SU-DHL-6 (cell line): ENCODE results near the gene ARSB.

ENCODE experiments used
- H2AFZ ChIP-seq: fragments of 200-600 bp; sonication (generic); 2 replicates; pipeline ENCODE4 v1.6.1; 2014; ENCODE audit warnings: low read depth, mild to moderate bottlenecking, moderate library complexity, mixed read lengths, antibody characterized with exemption, low read length; ENCODE audit not compliant: severe bottlenecking
- H3F3A ChIP-seq: fragments of 200-600 bp; shearing (Covaris generic); 2 replicates; pipeline ENCODE4 v1.6.0; 2016; ENCODE audit warnings: antibody characterized with exemption, mild to moderate bottlenecking; ENCODE audit not compliant: insufficient read depth
- H3K27ac ChIP-seq: fragments of 200-600 bp; sonication (generic); 2 replicates; pipeline ENCODE4 v1.5.1; 2016; ENCODE audit warnings: low read depth, mild to moderate bottlenecking, low read length, moderate library complexity, mixed read lengths
- H3K27me3 ChIP-seq: fragments of 200-600 bp; sonication (generic), shearing (Covaris generic); 2 replicates; pipeline ENCODE4 v1.6.0; 2014; ENCODE audit warnings: mild to moderate bottlenecking, low read length
- H3K36me3 ChIP-seq: fragments of 200-600 bp; sonication (generic); 2 replicates; pipeline ENCODE4 v1.6.1; 2014; ENCODE audit warnings: mild to moderate bottlenecking, low read length, mixed read lengths
- H3K4me2 ChIP-seq: fragments of 300-600, 200-600 bp; shearing (Covaris generic), sonication (generic); 2 replicates; pipeline ENCODE4 v1.6.0; 2014; ENCODE audit warnings: low read length, low read depth, mild to moderate bottlenecking; ENCODE audit not compliant: poor library complexity, severe bottlenecking
- H3K4me3 ChIP-seq: fragments of 200-600 bp; sonication (generic); 2 replicates; pipeline ENCODE4 v1.5.1; 2014; ENCODE audit warnings: antibody characterized with exemption, low read length, mild to moderate bottlenecking, mixed read lengths; ENCODE audit not compliant: insufficient read depth, poor library complexity, severe bottlenecking
- H3K79me2 ChIP-seq: fragments of 200-600 bp; sonication (generic); 2 replicates; pipeline ENCODE4 v1.6.1; 2014; ENCODE audit warnings: mild to moderate bottlenecking, low read length, moderate library complexity; ENCODE audit not compliant: insufficient read depth
- H3K9ac ChIP-seq: fragments of 200-600 bp; sonication (generic); 2 replicates; pipeline ENCODE4 v1.7.0; 2014; ENCODE audit warnings: mild to moderate bottlenecking, low read length
- H3K9me2 ChIP-seq: fragments of 200-600 bp; sonication (generic); replicated peaks from 2 replicates; pipeline ENCODE4 v1.6.1; 2014; ENCODE audit warnings: low read length; ENCODE audit not compliant: insufficient read depth
- H3K9me3 ChIP-seq: fragments of 200-600 bp; sonication (generic); 2 replicates; pipeline ENCODE4 v1.6.1; 2014; ENCODE audit warnings: low read length, mixed read lengths; ENCODE audit not compliant: insufficient read depth
- H4K20me1 ChIP-seq: fragments of 200-600 bp; sonication (generic); 2 replicates; pipeline ENCODE4 v1.6.1; 2014; ENCODE audit warnings: low read depth, mild to moderate bottlenecking, antibody characterized with exemption, low read length, moderate library complexity, mixed read lengths
- EZH2phosphoT487 ChIP-seq: fragments of 200-600 bp; sonication (generic), shearing (Covaris generic); conservative IDR thresholded peaks from 2 replicates; pipeline ENCODE4 v1.6.1; 2018; ENCODE audit warnings: mild to moderate bottlenecking, antibody characterized with exemption, low read length, moderate library complexity, mixed read lengths
- TF ChIP-seq, protein P1 (sequence below): fragments of 200-600 bp; sonication (generic); IDR thresholded peaks from one replicate; pipeline ENCODE4 v1.5.1; 2017; ENCODE audit warnings: antibody characterized with exemption, mild to moderate bottlenecking, low read length, moderate library complexity; ENCODE audit not compliant: insufficient read depth, poor library complexity, severe bottlenecking

ARSB gene

DNA sequence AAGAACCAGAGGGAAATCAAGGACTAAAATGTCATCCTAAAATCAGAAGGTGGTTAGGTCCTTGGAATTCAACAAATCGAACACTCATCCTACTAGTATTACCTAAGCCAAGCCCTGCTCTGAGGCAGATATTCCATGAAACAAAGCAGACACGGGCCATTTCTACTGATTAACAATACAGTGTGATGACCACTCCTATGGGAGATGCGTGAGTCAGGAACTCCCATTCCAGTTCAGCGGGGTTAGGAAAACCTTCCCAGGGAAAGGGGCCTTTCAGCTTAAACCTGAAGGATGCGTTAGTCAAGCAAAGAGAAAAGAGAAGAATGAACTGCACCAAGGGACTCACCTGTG is 218.7 kb downstream of the ARSB start:
- no peaks in the 10 kb centered on the region for H3K36me3 ChIP-seq
- H3K4me2 ChIP-seq: no peak overlapping the region
- H3K9me2 ChIP-seq: no peaks in the 10 kb centered on the region
- no peak overlapping the region for H3K4me3 ChIP-seq
- H3K9me3 ChIP-seq: no peaks in the 10 kb centered on the region
- H3K9ac ChIP-seq: no peak overlapping the region
- H2AFZ ChIP-seq: no peak overlapping the region
- 0 out of 2 replicates have a peak, but pooled peaks cover 2% of the 10 kb centered on the region for H3F3A ChIP-seq
- no peaks in the 10 kb centered on the region for H3K79me2 ChIP-seq
- H3K27me3 ChIP-seq: no peaks in the 10 kb centered on the region
- no peaks in the 10 kb centered on the region for H4K20me1 ChIP-seq
- H3K27ac ChIP-seq: no peak overlapping the region
- TF ChIP-seq, protein P1, sequence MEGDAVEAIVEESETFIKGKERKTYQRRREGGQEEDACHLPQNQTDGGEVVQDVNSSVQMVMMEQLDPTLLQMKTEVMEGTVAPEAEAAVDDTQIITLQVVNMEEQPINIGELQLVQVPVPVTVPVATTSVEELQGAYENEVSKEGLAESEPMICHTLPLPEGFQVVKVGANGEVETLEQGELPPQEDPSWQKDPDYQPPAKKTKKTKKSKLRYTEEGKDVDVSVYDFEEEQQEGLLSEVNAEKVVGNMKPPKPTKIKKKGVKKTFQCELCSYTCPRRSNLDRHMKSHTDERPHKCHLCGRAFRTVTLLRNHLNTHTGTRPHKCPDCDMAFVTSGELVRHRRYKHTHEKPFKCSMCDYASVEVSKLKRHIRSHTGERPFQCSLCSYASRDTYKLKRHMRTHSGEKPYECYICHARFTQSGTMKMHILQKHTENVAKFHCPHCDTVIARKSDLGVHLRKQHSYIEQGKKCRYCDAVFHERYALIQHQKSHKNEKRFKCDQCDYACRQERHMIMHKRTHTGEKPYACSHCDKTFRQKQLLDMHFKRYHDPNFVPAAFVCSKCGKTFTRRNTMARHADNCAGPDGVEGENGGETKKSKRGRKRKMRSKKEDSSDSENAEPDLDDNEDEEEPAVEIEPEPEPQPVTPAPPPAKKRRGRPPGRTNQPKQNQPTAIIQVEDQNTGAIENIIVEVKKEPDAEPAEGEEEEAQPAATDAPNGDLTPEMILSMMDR: no peak
- no peak for TF ChIP-seq EZH2phosphoT487

DNA sequence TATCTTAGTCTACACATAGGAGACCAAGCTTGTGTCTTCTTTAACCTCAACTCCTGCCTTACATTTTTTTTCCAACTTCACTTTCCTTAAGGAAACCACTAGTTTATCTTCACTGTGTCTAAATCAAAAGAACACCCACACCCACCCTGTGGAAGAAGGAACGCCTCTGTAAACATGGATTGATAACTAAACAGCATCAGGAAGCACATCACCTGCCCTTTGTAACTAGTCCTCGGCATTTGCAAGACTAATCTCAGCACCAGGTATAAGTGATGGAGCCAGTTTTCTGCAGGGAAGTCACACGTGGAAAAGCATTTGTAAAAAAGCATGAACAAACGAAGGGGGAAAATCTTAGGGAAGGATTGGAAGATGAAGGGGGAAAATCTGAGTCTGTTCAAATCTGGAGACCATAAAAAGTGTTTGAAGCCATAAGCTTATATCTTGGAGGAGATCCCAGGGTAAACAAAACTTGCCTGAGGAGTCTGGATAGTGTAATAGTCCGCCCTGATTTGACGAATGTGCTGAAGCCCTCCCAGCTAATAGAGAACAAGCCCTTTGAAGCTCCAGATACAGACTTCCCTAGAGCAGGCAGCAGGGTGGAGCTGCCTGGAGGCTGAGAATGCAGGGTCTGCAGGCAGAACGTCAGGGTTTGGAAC is 219.2 kb downstream of the ARSB start:
- Histone ChIP-seq H3K79me2 (no peaks in the 10 kb centered on the region), H3K4me2 (no peak overlapping the region), H3K4me3 (no peak overlapping the region), H3K9me2 (no peaks in the 10 kb centered on the region), H3K27me3 (no peaks in the 10 kb centered on the region), H3K9ac (no peak overlapping the region), H3K27ac (no peak overlapping the region), H4K20me1 (no peaks in the 10 kb centered on the region), H3F3A (peaks cover 7% of the 10 kb centered on the region; the same call in 1 of the 2 replicates), H2AFZ (no peak overlapping the region), H3K9me3 (no peaks in the 10 kb centered on the region), H3K36me3 (no peaks in the 10 kb centered on the region)
- no peak for TF ChIP-seq EZH2phosphoT487
- TF ChIP-seq, protein P1: no peak

DNA sequence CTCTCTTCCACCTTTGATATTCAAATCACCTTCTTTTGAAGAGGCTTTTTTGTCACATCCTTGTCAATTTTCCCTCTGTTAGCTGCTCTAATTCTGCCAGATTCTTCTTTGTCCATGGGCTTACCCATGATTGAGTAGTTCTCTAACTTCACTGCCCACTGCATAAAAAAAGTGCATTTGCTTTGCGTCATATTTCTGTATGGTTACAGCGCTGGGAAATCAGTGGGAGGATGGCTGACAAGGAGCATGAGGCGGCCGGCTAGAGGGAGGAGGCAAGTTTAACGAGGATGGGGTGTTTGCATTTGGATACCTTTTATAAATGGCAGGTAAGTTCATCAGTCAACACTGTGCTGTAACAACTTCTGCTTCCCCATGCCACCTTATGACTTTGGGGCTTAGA is 220.0 kb downstream of the ARSB start:
- Histone ChIP-seq H3K27me3 (no peaks in the 10 kb centered on the region), H2AFZ (no peak overlapping the region), H4K20me1 (no peaks in the 10 kb centered on the region), H3K9me3 (no peaks in the 10 kb centered on the region), H3K9ac (no peak overlapping the region), H3K79me2 (no peaks in the 10 kb centered on the region), H3K4me2 (no peak overlapping the region), H3K4me3 (no peak overlapping the region), H3K27ac (no peak overlapping the region), H3K36me3 (no peaks in the 10 kb centered on the region), H3K9me2 (no peaks in the 10 kb centered on the region), H3F3A (peaks cover 12% of the 10 kb centered on the region)
- no peak for TF ChIP-seq EZH2phosphoT487
- TF ChIP-seq, protein P1: no peak
